Uterus (tissue), 4 donors: Measurements from ENCODE around the gene KCTD2. TPM values are rescaled to one million over a fixed set of nuclear protein-coding genes. Genes with fewer than 3 reads are reported as not detected.

Experiments used
- DNase-seq, 2 donors: peaks; one replicate each; pipeline ENCODE4 v3.0.0-alpha.2; 2019 to 2020
- H3K27ac ChIP-seq, 2 donors: fragments of 200-600 bp; sonication (generic); 1 replicate in 1 of 2; 2 replicates in 1 of 2; pipeline ENCODE4 v1.5.1; 2016 to 2018
- H3K27me3 ChIP-seq, 2 donors: fragments of 200-600 bp; sonication (generic); one replicate each; pipeline ENCODE4 v1.5.1; 2018 to 2019; ENCODE audit warnings: control low read depth in 1 of 2
- H3K36me3 ChIP-seq, 2 donors: fragments of 200-600 bp; sonication (generic); one replicate each; pipeline ENCODE4 v1.5.1; 2019; ENCODE audit warnings: control low read depth in 1 of 2
- H3K4me1 ChIP-seq, 2 donors: fragments of 200-600 bp; sonication (generic); one replicate each; pipeline ENCODE4 v1.5.1; 2018 to 2019; ENCODE audit warnings: control low read depth in 1 of 2
- H3K4me3 ChIP-seq, 2 donors: fragments of 200-600 bp; sonication (generic); 1 replicate in 1 of 2; 2 replicates in 1 of 2; pipeline ENCODE4 v1.5.1; 2018 to 2019; ENCODE audit warnings: mild to moderate bottlenecking in 1 of 2
- H3K9me3 ChIP-seq, 2 donors: fragments of 200-600 bp; sonication (generic); one replicate each; pipeline ENCODE4 v1.5.1; 2019; ENCODE audit warnings: control low read depth in 1 of 2
- CTCF ChIP-seq, 4 experiments: fragments of 200-600 bp in 2 of 4; fragments of 450-650 bp in 2 of 4; sonication (generic) in 2 of 4; IDR thresholded peaks; one replicate each; pipeline ENCODE4 v1.5.1; 2016 to 2019; ENCODE audit warnings: antibody characterized with exemption in 4 of 4, mild to moderate bottlenecking in 2 of 4, moderate library complexity in 1 of 4
- POLR2A ChIP-seq, 2 donors: fragments of 450-650 bp; IDR thresholded peaks; one replicate each; pipeline ENCODE4 v1.6.1; 2016; ENCODE audit warnings: antibody characterized with exemption in 2 of 2, mild to moderate bottlenecking in 1 of 2, moderate library complexity in 1 of 2
- intact Hi-C: fragments of 100-400 bp; cut with DNase I; formaldehyde crosslinking; loops from one replicate; pipeline ENCODE4 v1.15.1; 2023; ENCODE audit warnings: low total_unique reads
- total RNA-seq, 4 donors: library from RNA; depleted of rRNA in 3 of 4; stranded (reverse); fragments of >200 nt in 3 of 4; gene quantifications; one replicate each; pipeline versions ENCODE4 v1.1.0 to v1.2.4, GENCODE V29; 2014 to 2023
- donor health status: DM: yes; HTN: yes; CAD: no.

The KCTD2 gene
- total RNA-seq, 4 donors from 2014 or later = 2.4 to 39.0 (median 15.0) TPM

DNA sequence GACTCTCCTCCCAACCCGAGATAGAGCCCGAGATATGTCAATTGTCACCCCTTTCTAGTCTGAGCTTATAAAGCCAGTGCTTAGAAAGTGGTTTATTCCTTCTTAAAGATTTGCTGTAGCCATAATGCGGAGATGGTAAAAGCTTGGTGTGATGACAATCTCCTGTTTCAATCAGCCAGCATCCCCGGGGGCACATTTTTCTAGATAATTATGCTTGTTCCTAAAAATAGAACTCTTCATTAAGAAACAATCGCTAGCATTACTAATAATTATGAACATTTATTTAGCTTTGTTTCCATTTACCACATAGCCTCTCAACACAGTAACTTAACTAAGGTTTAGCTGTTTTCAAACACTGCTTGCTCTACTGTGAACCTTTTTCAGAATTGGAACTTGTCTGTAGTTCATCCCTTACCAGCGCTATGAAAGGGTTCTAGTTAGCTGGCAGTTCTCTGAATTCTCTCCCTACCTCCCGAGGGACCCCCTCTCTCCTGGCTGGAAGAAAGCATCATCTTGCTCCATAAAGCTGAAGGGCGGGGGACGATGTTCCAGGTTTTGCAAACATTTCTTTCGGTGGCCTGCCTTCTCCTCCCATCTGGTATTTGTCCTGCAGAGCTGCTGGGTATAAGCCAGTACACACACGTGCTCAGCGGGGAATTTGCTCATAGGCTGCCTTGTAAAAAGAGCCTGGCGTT, 35.5 kb upstream of the KCTD2 start:
- peak overlapping the region; percentile 90 to 94 for H3K27ac ChIP-seq
- peak overlapping the region; percentile 50 to 72 for H3K4me3 ChIP-seq
- no peaks in the 10 kb centered on the region for H3K9me3 ChIP-seq
- H3K36me3 ChIP-seq = no peaks in the 10 kb centered on the region
- peaks cover 0 to 11% of the 10 kb centered on the region in 2 donors for H3K4me1 ChIP-seq
- intact Hi-C loops = loop anchor here (10.0 kb wide), 1 partner anchor 47 kb away; no protein-coding TSS in a partner anchor
- H3K27me3 ChIP-seq = no peaks in the 10 kb centered on the region
- no peak for TF ChIP-seq CTCF (IDR thresholded peaks at IDR 0.05)
- DNase-seq = peak; percentile 81 to 86

- H3K4me3 ChIP-seq = peak overlapping the region; percentile 50 to 72
- H3K4me1 ChIP-seq = peaks cover 0 to 11% of the 10 kb centered on the region in 2 donors
- TF ChIP-seq CTCF (IDR thresholded peaks at IDR 0.05) (no peak), POLR2A (IDR thresholded peaks at IDR 0.05) (no peak)
- no peaks in the 10 kb centered on the region for H3K27me3 ChIP-seq
- peak overlapping the region; percentile 90 to 94 for H3K27ac ChIP-seq
- no peak for DNase-seq
- intact Hi-C loops = loop anchor here (10.0 kb wide), 1 partner anchor 47 kb away; no protein-coding TSS in a partner anchor
- no peaks in the 10 kb centered on the region for H3K36me3 ChIP-seq
- H3K9me3 ChIP-seq = no peaks in the 10 kb centered on the region
Measured at GRCh38 chr17:75012096-75012345, 35.0 kb upstream of the KCTD2 start.

DNA sequence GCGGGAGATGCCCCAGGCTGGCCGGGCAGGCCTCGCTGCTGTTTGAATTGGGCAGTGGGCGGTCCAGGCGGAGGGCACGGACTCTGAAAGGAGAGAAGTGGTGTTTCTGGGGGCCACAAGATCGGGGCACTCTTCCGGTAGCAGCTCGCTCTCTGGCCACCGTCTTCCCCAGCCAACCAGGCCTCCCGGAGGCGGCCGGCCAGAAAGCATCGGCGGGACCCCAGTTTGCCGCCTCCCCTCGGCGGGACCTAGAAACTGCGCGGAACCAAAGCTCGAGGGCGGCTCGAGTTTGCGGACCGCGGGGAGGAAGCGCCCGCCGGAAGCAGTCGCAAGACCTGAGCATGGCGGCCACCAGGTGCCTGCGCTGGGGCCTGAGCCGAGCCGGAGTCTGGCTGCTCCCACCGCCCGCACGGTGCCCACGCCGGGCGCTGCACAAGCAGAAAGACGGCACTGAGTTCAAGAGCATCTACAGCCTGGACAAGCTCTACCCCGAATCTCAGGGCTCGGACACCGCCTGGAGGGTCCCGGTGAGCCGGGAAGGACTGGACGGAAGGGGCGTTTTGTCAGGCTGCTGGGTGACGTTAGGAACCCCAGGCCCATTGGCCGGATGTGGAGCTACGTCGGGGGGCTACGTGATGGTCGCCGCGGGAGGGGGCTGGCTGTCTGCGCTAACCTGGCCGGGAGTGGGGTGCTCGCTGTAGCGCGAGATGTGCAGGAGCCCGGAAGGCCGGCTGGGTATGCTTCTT, 34.5 kb upstream of the KCTD2 start, which contains the start of gene MRPL58:
Gene MRPL58 (plus strand): TSS at position 325 of the 746 bp plus-strand sequence. CDS start 17 bp downstream, at position 342.
- no peaks in the 10 kb centered on the region for H3K36me3 ChIP-seq
- H3K27ac ChIP-seq = peak within 1 kb of the TSS; percentile 90 to 94
- H3K27me3 ChIP-seq = no peaks in the 10 kb centered on the region
- intact Hi-C loops = loop anchor here (10.0 kb wide), 1 partner anchor 48 kb away; no protein-coding TSS in a partner anchor
- DNase-seq = peak; percentile 76 to 85
- H3K4me3 ChIP-seq = peak within 1 kb of the TSS; percentile 50 to 72
- no peaks in the 10 kb centered on the region for H3K9me3 ChIP-seq
- TF ChIP-seq CTCF (IDR thresholded peaks at IDR 0.05) = peak; percentile 35 to 79 (median 63)
- peak in 1 of 2 donors; percentile 45 for TF ChIP-seq POLR2A (IDR thresholded peaks at IDR 0.05)
- H3K4me1 ChIP-seq = peaks cover 0 to 11% of the 10 kb centered on the region in 2 donors

DNA sequence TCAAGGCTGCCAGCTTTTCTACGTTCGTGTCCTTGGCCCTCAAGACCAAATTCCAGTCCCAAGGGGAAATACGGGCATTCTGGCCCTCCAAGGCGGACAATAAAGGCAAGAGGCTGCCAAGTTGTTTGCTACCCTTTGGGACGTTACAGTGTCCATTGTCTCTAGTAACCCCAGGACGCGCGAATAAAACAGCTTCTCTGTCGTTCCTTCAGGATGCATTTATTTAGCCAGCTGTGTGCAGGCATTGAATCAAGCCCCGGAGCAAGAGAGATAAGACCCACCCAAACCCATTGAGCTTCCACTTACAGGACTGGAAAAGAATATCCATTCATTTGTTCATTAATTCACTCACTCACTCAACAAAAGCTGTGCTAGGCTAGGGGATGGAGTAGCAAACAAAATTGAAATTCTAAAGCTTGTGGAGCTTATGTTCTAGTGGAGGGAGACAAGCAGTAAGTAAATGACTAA, 33.9 kb upstream of the KCTD2 start:
- Histone ChIP-seq H3K4me3 (peak overlapping the region; percentile 50 to 72), H3K4me1 (peaks cover 0 to 11% of the 10 kb centered on the region in 2 donors), H3K27me3 (no peaks in the 10 kb centered on the region), H3K27ac (peak overlapping the region; percentile 90 to 94), H3K9me3 (no peaks in the 10 kb centered on the region), H3K36me3 (no peaks in the 10 kb centered on the region)
- intact Hi-C loops = loop anchor here (10.0 kb wide), 1 partner anchor 48 kb away; no protein-coding TSS in a partner anchor
- DNase-seq = no peak
- no peak for TF ChIP-seq CTCF (IDR thresholded peaks at IDR 0.05)
- TF ChIP-seq POLR2A (IDR thresholded peaks at IDR 0.05) = no peak

DNA sequence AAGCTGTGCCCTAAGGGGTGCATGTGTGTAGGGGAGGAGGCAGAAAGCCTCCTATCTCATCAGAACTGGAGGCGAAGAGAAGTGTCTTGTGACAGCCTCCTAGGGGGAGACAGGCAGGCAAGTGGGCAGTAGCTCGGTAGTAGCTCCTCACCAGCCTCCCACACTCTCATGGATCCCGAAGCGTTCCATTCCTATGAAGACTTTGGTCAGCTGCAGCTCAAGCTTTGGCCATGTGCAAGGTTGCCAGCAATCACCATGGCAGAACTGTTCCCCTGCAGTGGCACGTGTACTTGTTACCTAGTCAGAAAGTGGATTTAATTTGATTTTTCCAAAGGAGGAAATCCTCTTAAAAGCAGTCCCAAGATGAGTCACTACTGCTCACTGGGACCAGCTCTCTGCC, 27.9 kb upstream of the KCTD2 start:
- DNase-seq = no peak
- no peak overlapping the region for H3K4me3 ChIP-seq
- intact Hi-C loops = loop anchor here (10.0 kb wide), 1 partner anchor 54 kb away; no protein-coding TSS in a partner anchor
- TF ChIP-seq POLR2A (IDR thresholded peaks at IDR 0.05) = no peak
- TF ChIP-seq CTCF (IDR thresholded peaks at IDR 0.05) = no peak
- H3K36me3 ChIP-seq = no peaks in the 10 kb centered on the region
- no peaks in the 10 kb centered on the region for H3K4me1 ChIP-seq
- H3K27me3 ChIP-seq = no peaks in the 10 kb centered on the region
- no peak overlapping the region for H3K27ac ChIP-seq
- no peaks in the 10 kb centered on the region for H3K9me3 ChIP-seq
